Pancreas (tissue), 10 donors: ENCODE results near the gene IL20. TPM values are rescaled to one million over a fixed set of nuclear protein-coding genes. Genes with fewer than 3 reads are reported as not detected.

ENCODE experiments used
- ATAC-seq, 4 donors: fragments of 200-7000 bp; cut with Tn5 transposase; one replicate each; pipeline versions ENCODE4 v1.8.0 to v1.9.1; 2020; ENCODE audit warnings: mild to moderate bottlenecking in 4 of 4, moderate library complexity in 4 of 4
- DNase-seq, 6 donors: peaks; one replicate each; pipeline ENCODE4 v3.0.0-alpha.2; 2020
- FAIRE-seq: peaks from 2 replicates; lab custom pipeline; 2012; peaks lifted over from hg19 to GRCh38; lab: Jason Lieb, UNC
- H3K27ac ChIP-seq, 4 donors: fragments of 200-600 bp; sonication (generic); 1 replicate in 3 of 4; 2 replicates in 1 of 4; pipeline versions ENCODE4 v1.5.0 to v1.8.0; 2020
- H3K27me3 ChIP-seq, 4 donors: fragments of 200-600 bp; one replicate each; pipeline ENCODE4 v1.8.0; 2021
- H3K36me3 ChIP-seq, 3 donors: fragments of 200-600 bp; sonication (generic) in 1 of 3; one replicate each; pipeline versions ENCODE4 v1.5.0 to v1.8.0; 2020 to 2021
- H3K4me1 ChIP-seq, 3 donors: fragments of 200-600 bp; one replicate each; pipeline ENCODE4 v1.8.0; 2021
- H3K4me3 ChIP-seq, 4 donors: fragments of 200-600 bp; sonication (generic) in 2 of 4; one replicate each; pipeline versions ENCODE4 v1.5.0 to v1.8.0; 2020 to 2021
- H3K9me3 ChIP-seq, 4 donors: fragments of 200-600 bp; one replicate each; pipeline ENCODE4 v1.8.0; 2021
- CTCF ChIP-seq, 4 donors: fragments of 200-600 bp; sonication (generic) in 3 of 4; IDR thresholded peaks; one replicate each; pipeline versions ENCODE4 v1.5.0 to v1.8.0; 2021; ENCODE audit warnings: antibody characterized with exemption in 4 of 4
- WGBS, 2 donors: extraction: QIAGEN DNeasy Blood & Tissue Kit; methylation state at CpG; one replicate each; pipeline ENCODE4 v1.1.7; 2013; 5-methylcytosine and 5-hydroxymethylcytosine counted together
- intact Hi-C, 3 donors: fragments of 100-400 bp; cut with DNase I; formaldehyde crosslinking; loops; one replicate each; pipeline versions ENCODE4 v1.11.1 to v1.14.2; 2022
- polyA plus RNA-seq, 2 donors: library from polyadenylated mRNA; stranded (reverse); fragments of 200-250 nt; gene quantifications; one replicate each; pipeline ENCODE4 v1.2.3, GENCODE V29; 2013
- total RNA-seq, 6 donors: library from RNA; stranded (reverse); fragmentation: NEBNext Ultra II Directional in 4 of 6; extraction: Animal tissue kit (Norgen Biotek cat#: 25700) in 4 of 6; gene quantifications; one replicate each; pipeline versions ENCODE4 v1.2.1 to v1.2.4, GENCODE V29; 2021 to 2023
- donor health status: healthy with polysubstance abuse.
- donor health status: DM: no; HTN: no; CAD: no; lungs with moderate emphysema.
- donor health status: DM: no; HTN: no; CAD: no.
- donor health status: control.
- donor health status: control.
- donor health status: Bipolar disorder and iron deficiency.
- donor health status: DM: yes; HTN: yes; CAD: no.
- donor health status: DM: no; HTN: no; CAD: no.
- donor health status: DM: no; HTN: no; CAD: no.
- donor health status: DM: yes; HTN: yes; CAD: no.

The IL20 gene
- total and polyA plus RNA-seq, 8 donors = not detected

GRCh38 chr1:206905295-206906164 lies 40.1 kb downstream of the IL20 start:
- TF ChIP-seq CTCF (IDR thresholded peaks at IDR 0.05) = no peak
- H3K4me1 ChIP-seq = peaks cover 0 to 18% (median 7%) of the 10 kb centered on the region in 3 donors
- no peak overlapping the region for H3K4me3 ChIP-seq
- no peak for DNase-seq
- no peak for ATAC-seq
- WGBS, 2 donors = 75 to 83% methylated on average over 4 of the region's 4 CpGs
- H3K27ac ChIP-seq = no peak overlapping the region
- intact Hi-C loops = no loop called here
- H3K9me3 ChIP-seq = no peaks in the 10 kb centered on the region
- no peaks in the 10 kb centered on the region for H3K36me3 ChIP-seq
- no peaks in the 10 kb centered on the region for H3K27me3 ChIP-seq
- no peak for FAIRE-seq

GRCh38 chr1:206907304-206907991 lies 42.0 kb downstream of the IL20 start:
- Histone ChIP-seq H3K4me1 (peaks cover 0 to 27% (median 7%) of the 10 kb centered on the region in 3 donors), H3K36me3 (no peaks in the 10 kb centered on the region), H3K4me3 (no peak overlapping the region), H3K27me3 (no peaks in the 10 kb centered on the region), H3K9me3 (no peaks in the 10 kb centered on the region), H3K27ac (no peak overlapping the region)
- intact Hi-C loops = no loop called here
- ATAC-seq (no peak), FAIRE-seq (no peak), DNase-seq (peak in 3 of 6 donors; percentile 30 to 62 (median 32))
- TF ChIP-seq CTCF (IDR thresholded peaks at IDR 0.05) = no peak
- 75 to 82% methylated on average over 23 of the region's 23 CpGs for WGBS, 2 donors

- peaks cover 0 to 27% (median 7%) of the 10 kb centered on the region in 3 donors for H3K4me1 ChIP-seq
- WGBS, 2 donors = 76 to 82% methylated on average over 10 of the region's 10 CpGs
- no peak overlapping the region for H3K27ac ChIP-seq
- DNase-seq (no peak), ATAC-seq (no peak), FAIRE-seq (no peak)
- H3K4me3 ChIP-seq = no peak overlapping the region
- no peak for TF ChIP-seq CTCF (IDR thresholded peaks at IDR 0.05)
- intact Hi-C loops = no loop called here
- no peaks in the 10 kb centered on the region for H3K9me3 ChIP-seq
- H3K27me3 ChIP-seq = no peaks in the 10 kb centered on the region
- no peaks in the 10 kb centered on the region for H3K36me3 ChIP-seq
These were observed 42.6 kb downstream of the IL20 start for GRCh38 chr1:206908038-206908437.

- WGBS, 2 donors = 1% methylated on average over 48 to 69 of the region's 69 CpGs
- Histone ChIP-seq H3K9me3 (no peaks in the 10 kb centered on the region), H3K4me1 (peaks cover 0 to 27% (median 7%) of the 10 kb centered on the region in 3 donors), H3K36me3 (no peaks in the 10 kb centered on the region), H3K27me3 (no peaks in the 10 kb centered on the region), H3K4me3 (peak overlapping the region; percentile 23 to 49 (median 38)), H3K27ac (peak overlapping the region; percentile 59 to 93 (median 74))
- FAIRE-seq = no peak
- peak; percentile 87 to 93 (median 91) for DNase-seq
- intact Hi-C loops = no loop called here
- TF ChIP-seq CTCF (IDR thresholded peaks at IDR 0.05) = no peak
- ATAC-seq = peak; percentile 83 to 89 (median 86)
These were observed 43.9 kb downstream of the IL20 start for GRCh38 chr1:206909161-206909882.
